CD4-positive, alpha-beta T cell (primary cell): ENCODE data around the gene MYOCD. TPM values are rescaled to one million over a fixed set of nuclear protein-coding genes. Genes with fewer than 3 reads are reported as not detected.

Experiments
- ATAC-seq: fragments of 200-7000 bp; cut with Tn5 transposase; one replicate; pipeline ENCODE4 v1.10.0; 2022; ENCODE audit warnings: mild to moderate bottlenecking; ENCODE audit not compliant: poor library complexity
- CTCF ChIA-PET: fragments of 350-600 bp; sonication (Branson Sonifier 250); formaldehyde crosslinking; loops from one replicate; lab custom pipeline; 2021; ENCODE audit warnings: antibody characterized with exemption, inconsistent platforms; lab: Charles Lee
- POLR2A ChIA-PET: fragments of 350-600 bp; sonication (Branson Sonifier 250); formaldehyde crosslinking; loops from one replicate; lab custom pipeline; 2021; ENCODE audit warnings: antibody characterized with exemption, inconsistent platforms; lab: Charles Lee
- DNase-seq, 14 experiments: peaks; one replicate each; pipeline ENCODE4 v3.0.0-alpha.2; 2013 to 2020; ENCODE audit warnings: mixed read lengths in 2 of 14
- H3K27ac ChIP-seq, 2 donors: one replicate each; pipeline versions ENCODE4 v1.5.1 to v1.7.0; 2013; ENCODE audit warnings: low read length in 2 of 2, low read depth in 1 of 2, mild to moderate bottlenecking in 1 of 2
- H3K27me3 ChIP-seq, 2 experiments: 1 replicate in 1 of 2; 2 replicates in 1 of 2; pipeline versions ENCODE4 v1.6.1 to v1.7.0; 2013; ENCODE audit warnings: low read length in 2 of 2, control low read depth in 1 of 2, mild to moderate bottlenecking in 1 of 2, moderate library complexity in 1 of 2; ENCODE audit not compliant: insufficient read depth in 2 of 2, control insufficient read depth in 1 of 2
- H3K36me3 ChIP-seq: one replicate; pipeline ENCODE4 v1.6.1; 2013; ENCODE audit warnings: low read length, control low read depth; ENCODE audit not compliant: insufficient read depth
- H3K4me1 ChIP-seq: one replicate; pipeline ENCODE4 v1.6.1; 2013; ENCODE audit warnings: low read length, control low read depth; ENCODE audit not compliant: insufficient read depth
- H3K4me3 ChIP-seq: one replicate; pipeline ENCODE4 v1.5.1; 2013; ENCODE audit warnings: mild to moderate bottlenecking, low read length, moderate library complexity
- H3K9me3 ChIP-seq, 2 experiments: 1 replicate in 1 of 2; 2 replicates in 1 of 2; pipeline versions ENCODE4 v1.6.1 to v1.7.0; 2013; ENCODE audit warnings: low read length in 2 of 2, mild to moderate bottlenecking in 2 of 2, control low read depth in 1 of 2, moderate library complexity in 1 of 2; ENCODE audit not compliant: control insufficient read depth in 1 of 2, insufficient read depth in 1 of 2
- H3K27ac Mint-ChIP-seq: one replicate; pipeline ENCODE4 v1.8.0; 2020; ENCODE audit warnings: mixed read lengths
- H3K27me3 Mint-ChIP-seq: one replicate; pipeline ENCODE4 v1.8.0; 2021; ENCODE audit warnings: mixed read lengths
- H3K36me3 Mint-ChIP-seq: one replicate; pipeline ENCODE4 v1.8.0; 2021; ENCODE audit warnings: low read depth, mixed read lengths
- H3K4me1 Mint-ChIP-seq: one replicate; pipeline ENCODE4 v1.8.0; 2021; ENCODE audit warnings: low read depth, mixed read lengths
- H3K4me3 Mint-ChIP-seq: one replicate; pipeline ENCODE4 v1.8.0; 2020; ENCODE audit warnings: mild to moderate bottlenecking, mixed read lengths
- H3K9me3 Mint-ChIP-seq: one replicate; pipeline ENCODE4 v1.8.0; 2020; ENCODE audit warnings: mixed read lengths
- CTCF ChIP-seq: fragments of 200-600 bp; IDR thresholded peaks from one replicate; pipeline ENCODE4 v1.8.0; 2022; ENCODE audit warnings: antibody characterized with exemption, mild to moderate bottlenecking
- intact Hi-C, 2 experiments: fragments of 100-400 bp; cut with DNase I in 1 of 2; cut with micrococcal nuclease in 1 of 2; formaldehyde crosslinking; loops; one replicate each; pipeline versions ENCODE4 v1.15.1 to v1.9.0; 2023 to 2025; cut with DNase I, micrococcal nuclease
- total RNA-seq, 174 experiments: library from RNA in 2 of 174; stranded (reverse) in 2 of 174; gene quantifications; one replicate each; pipeline ENCODE4 v1.2.3 and lab custom pipeline; 2021 to 2026

Gene MYOCD
- total RNA-seq, 2 experiments from 2014 or later: not detected

- Mint-ChIP-seq H3K4me1 (no peaks in the 10 kb centered on the region), H3K4me3 (no peak overlapping the region), H3K9me3 (no peaks in the 10 kb centered on the region), H3K27me3 (peaks cover 7% of the 10 kb centered on the region), H3K27ac (no peak overlapping the region), H3K36me3 (no peaks in the 10 kb centered on the region)
- POLR2A ChIA-PET: no interaction called here
- no peaks in the 10 kb centered on the region for H3K36me3 ChIP-seq
- CTCF ChIA-PET: no interaction called here
- H3K27ac ChIP-seq: no peak overlapping the region
- H3K4me1 ChIP-seq: no peaks in the 10 kb centered on the region
- no peak overlapping the region for H3K4me3 ChIP-seq
- intact Hi-C loops: no loop called here
- no peaks in the 10 kb centered on the region for H3K9me3 ChIP-seq
- no peak for TF ChIP-seq CTCF
- H3K27me3 ChIP-seq: no peaks in the 10 kb centered on the region
- DNase-seq: no peak
- ATAC-seq: no peak
These were observed 8.1 kb downstream of the MYOCD start for GRCh38 chr17:12673788-12674187.

GRCh38 chr17:12680407-12680897, 14.8 kb downstream of the MYOCD start:
- intact Hi-C loops: no loop called here
- no peaks in the 10 kb centered on the region for H3K36me3 ChIP-seq
- Mint-ChIP-seq H3K4me1 (no peaks in the 10 kb centered on the region), H3K36me3 (no peaks in the 10 kb centered on the region), H3K4me3 (no peak overlapping the region), H3K27me3 (no peaks in the 10 kb centered on the region), H3K27ac (no peak overlapping the region), H3K9me3 (no peaks in the 10 kb centered on the region)
- no peak for TF ChIP-seq CTCF
- no peaks in the 10 kb centered on the region for H3K9me3 ChIP-seq
- ATAC-seq: no peak
- ChIA-PET POLR2A (no interaction called here), CTCF (no interaction called here)
- H3K27me3 ChIP-seq: no peaks in the 10 kb centered on the region
- no peak for DNase-seq
- no peak overlapping the region for H3K4me3 ChIP-seq
- H3K27ac ChIP-seq: no peak overlapping the region
- no peaks in the 10 kb centered on the region for H3K4me1 ChIP-seq

- no peak for DNase-seq
- H3K27ac Mint-ChIP-seq: no peak overlapping the region
- H3K36me3 Mint-ChIP-seq: no peaks in the 10 kb centered on the region
- H3K4me1 Mint-ChIP-seq: no peaks in the 10 kb centered on the region
- ATAC-seq: no peak
- no peaks in the 10 kb centered on the region for H3K27me3 ChIP-seq
- no peak overlapping the region for H3K4me3 ChIP-seq
- H3K9me3 Mint-ChIP-seq: no peaks in the 10 kb centered on the region
- ChIA-PET CTCF (no interaction called here), POLR2A (no interaction called here)
- no peaks in the 10 kb centered on the region for H3K27me3 Mint-ChIP-seq
- no peak overlapping the region for H3K4me3 Mint-ChIP-seq
- H3K9me3 ChIP-seq: no peaks in the 10 kb centered on the region
- H3K27ac ChIP-seq: no peak overlapping the region
- no peaks in the 10 kb centered on the region for H3K36me3 ChIP-seq
- no peak for TF ChIP-seq CTCF
- intact Hi-C loops: no loop called here
- H3K4me1 ChIP-seq: no peaks in the 10 kb centered on the region
These were observed 15.3 kb downstream of the MYOCD start for GRCh38 chr17:12680993-12681392.
